ENCODE data around the gene IQCN. TPM values are rescaled to one million over a fixed set of nuclear protein-coding genes. Genes with fewer than 3 reads are reported as not detected.

The IQCN gene
- polyA plus RNA-seq, 1 donor: 3.4 TPM

- DNase-seq (ENCODE audit: low read depth): no peak
Observed at GRCh38 chr19:18306888-18307260, 32.6 kb upstream of the IQCN start.

GRCh38 chr19:18306209-18306887, 32.1 kb upstream of the IQCN start:
- DNase-seq (ENCODE audit: low read depth): no peak

GRCh38 chr19:18304458-18305310, 30.4 kb upstream of the IQCN start:
- no peak for DNase-seq (ENCODE audit: low read depth)

GRCh38 chr19:18304208-18304457, 29.9 kb upstream of the IQCN start:
- no peak for DNase-seq (ENCODE audit: low read depth)

GRCh38 chr19:18301718-18302111, 27.5 kb upstream of the IQCN start:
- no peak for DNase-seq (ENCODE audit: low read depth)

GRCh38 chr19:18300930-18301717, 26.9 kb upstream of the IQCN start:
- no peak for DNase-seq (ENCODE audit: low read depth)

GRCh38 chr19:18299654-18300053, 25.4 kb upstream of the IQCN start:
- DNase-seq (ENCODE audit: low read depth): no peak

GRCh38 chr19:18298601-18299000, 24.3 kb upstream of the IQCN start:
- DNase-seq (ENCODE audit: low read depth): no peak

- no peak for DNase-seq (ENCODE audit: low read depth)
Observed at GRCh38 chr19:18297308-18297707, 23.1 kb upstream of the IQCN start.

- DNase-seq (ENCODE audit: low read depth): no peak
Observed at GRCh38 chr19:18295034-18295451, 20.8 kb upstream of the IQCN start.

- no peak for DNase-seq (ENCODE audit: low read depth)
Observed at GRCh38 chr19:18294467-18294864, 20.2 kb upstream of the IQCN start.

- no peak for DNase-seq (ENCODE audit: low read depth)
Observed at GRCh38 chr19:18293642-18294466, 19.6 kb upstream of the IQCN start.

GRCh38 chr19:18292810-18293641, 18.8 kb upstream of the IQCN start:
- DNase-seq (ENCODE audit: low read depth): no peak

GRCh38 chr19:18292462-18292809, 18.2 kb upstream of the IQCN start:
- DNase-seq (ENCODE audit: low read depth): no peak

- no peak for DNase-seq (ENCODE audit: low read depth)
Observed at GRCh38 chr19:18291590-18292461, 17.6 kb upstream of the IQCN start.

- DNase-seq (ENCODE audit: low read depth): no peak
Observed at GRCh38 chr19:18291019-18291524, 16.8 kb upstream of the IQCN start.

GRCh38 chr19:18290302-18291018, 16.2 kb upstream of the IQCN start:
- no peak for DNase-seq (ENCODE audit: low read depth)

- DNase-seq (ENCODE audit: low read depth): no peak
Observed at GRCh38 chr19:18289471-18290301, 15.4 kb upstream of the IQCN start.
